PFSK-1 (cell line): ENCODE results near the gene SNX7. TPM values are rescaled to one million over a fixed set of nuclear protein-coding genes. Genes with fewer than 3 reads are reported as not detected.

Experiments
- FOXP2 ChIP-seq: optimal IDR thresholded peaks from 2 replicates; pipeline ENCODE3; 2011; ENCODE audit warnings: borderline replicate concordance, control low read depth, inconsistent platforms; ENCODE audit not compliant: insufficient read depth; ENCODE audit errors: extremely low read length, extremely low read depth
- POLR2AphosphoS5 ChIP-seq: IDR thresholded peaks from 2 replicates; pipeline ENCODE4 v1.6.1; 2012; ENCODE audit warnings: low read depth, mild to moderate bottlenecking, control low read depth, low read length, moderate library complexity
- REST ChIP-seq, 2 experiments: IDR thresholded peaks; 2 replicates each; pipeline versions ENCODE4 v1.6.1 to v1.8.0; 2011 to 2012; ENCODE audit warnings: low read depth in 2 of 2, low read length in 2 of 2, control low read depth in 1 of 2, inconsistent platforms in 1 of 2, mild to moderate bottlenecking in 1 of 2, moderate library complexity in 1 of 2; ENCODE audit not compliant: insufficient read depth in 1 of 2
- SIN3A ChIP-seq: IDR thresholded peaks from 2 replicates; pipeline ENCODE4 v1.6.1; 2012; ENCODE audit warnings: mild to moderate bottlenecking, low read length, moderate library complexity, borderline replicate concordance; ENCODE audit not compliant: insufficient read depth
- TAF1 ChIP-seq: IDR thresholded peaks from 2 replicates; pipeline ENCODE4 v1.6.1; 2012; ENCODE audit warnings: low read length, control low read depth, borderline replicate concordance; ENCODE audit not compliant: insufficient read depth
- polyA plus RNA-seq: library from polyadenylated mRNA; unstranded; fragments of >200 nt; gene quantifications from one replicate; pipeline ENCODE4 v1.2.1, GENCODE V29; 2012; ENCODE audit warnings: low read depth, missing spikeins; ENCODE audit not compliant: insufficient read length

Gene SNX7, protein sequence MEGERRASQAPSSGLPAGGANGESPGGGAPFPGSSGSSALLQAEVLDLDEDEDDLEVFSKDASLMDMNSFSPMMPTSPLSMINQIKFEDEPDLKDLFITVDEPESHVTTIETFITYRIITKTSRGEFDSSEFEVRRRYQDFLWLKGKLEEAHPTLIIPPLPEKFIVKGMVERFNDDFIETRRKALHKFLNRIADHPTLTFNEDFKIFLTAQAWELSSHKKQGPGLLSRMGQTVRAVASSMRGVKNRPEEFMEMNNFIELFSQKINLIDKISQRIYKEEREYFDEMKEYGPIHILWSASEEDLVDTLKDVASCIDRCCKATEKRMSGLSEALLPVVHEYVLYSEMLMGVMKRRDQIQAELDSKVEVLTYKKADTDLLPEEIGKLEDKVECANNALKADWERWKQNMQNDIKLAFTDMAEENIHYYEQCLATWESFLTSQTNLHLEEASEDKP
- polyA plus RNA-seq, result 1.2 TPM

DNA sequence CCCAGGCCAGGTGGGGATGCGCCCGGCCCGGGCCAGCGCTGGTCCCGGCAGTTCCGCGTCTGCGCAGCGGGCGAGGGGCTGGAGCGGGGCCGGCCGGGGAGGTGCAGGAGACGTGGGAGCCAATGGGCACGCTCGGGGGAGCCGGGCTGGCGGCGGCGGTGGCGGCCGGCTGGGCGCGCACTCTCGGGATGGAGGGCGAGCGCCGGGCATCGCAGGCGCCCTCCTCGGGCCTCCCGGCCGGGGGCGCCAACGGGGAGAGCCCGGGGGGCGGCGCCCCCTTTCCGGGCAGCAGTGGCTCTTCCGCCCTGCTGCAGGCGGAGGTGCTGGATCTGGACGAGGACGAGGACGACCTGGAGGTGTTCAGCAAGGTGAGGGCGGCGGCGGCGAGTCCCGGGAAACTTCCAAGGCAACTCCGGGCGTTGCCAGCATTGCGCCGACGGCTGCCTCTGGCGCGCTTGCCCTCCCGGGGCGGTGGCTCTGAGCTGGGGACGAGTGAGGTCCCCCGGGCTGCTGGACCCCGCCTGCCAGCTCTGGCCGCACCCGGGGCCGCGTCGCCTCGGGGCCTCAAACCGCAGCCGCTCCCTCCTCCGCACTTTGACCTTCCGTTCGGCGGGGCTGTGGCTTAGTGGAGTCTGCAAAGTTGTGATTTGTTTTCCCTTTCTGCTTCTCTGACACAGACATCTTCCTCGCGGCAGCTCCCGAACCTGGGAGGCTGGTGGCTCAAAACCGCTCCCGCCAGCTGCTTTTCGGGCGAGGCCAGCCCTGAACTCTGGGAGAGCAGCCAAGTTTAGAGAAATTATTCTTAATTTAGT lies at the start of gene SNX7:
Gene SNX7 (plus strand): TSS at position 178 of the 812 bp plus-strand sequence. CDS start 11 bp downstream, at position 189.
- TF ChIP-seq REST (IDR thresholded peaks at IDR 0.05; ENCODE audit: insufficient read depth in 1 of 2, low read depth in 2 of 2, low read length in 2 of 2) (no peak), FOXP2 (no peak), TAF1 (no peak), POLR2AphosphoS5 (no peak), SIN3A (no peak)

GRCh38 chr1:98637316-98637715 lies 24.2 kb upstream of the SNX7 start:
- TF ChIP-seq TAF1 (no peak), POLR2AphosphoS5 (no peak), SIN3A (no peak), FOXP2 (no peak)

DNA sequence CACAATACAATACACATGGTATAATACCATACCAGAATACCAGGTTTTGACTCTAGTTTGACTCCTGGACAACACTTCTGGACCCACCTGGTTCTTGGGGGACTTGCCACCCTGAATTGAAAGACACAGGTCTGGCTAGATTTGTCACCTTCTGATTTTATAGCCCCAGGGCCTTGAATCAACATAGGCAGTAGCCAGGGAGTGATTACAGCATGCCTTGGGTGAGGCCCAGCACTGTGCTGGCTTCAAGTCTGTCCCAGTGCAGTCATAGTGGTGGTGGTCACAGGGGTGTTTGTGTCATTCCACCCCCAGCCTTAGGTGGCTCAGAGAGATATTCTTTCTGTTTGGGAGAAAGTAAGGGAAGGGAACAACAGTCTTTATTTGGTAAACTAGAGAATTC lies 23.3 kb upstream of the SNX7 start:
- TF ChIP-seq REST (IDR thresholded peaks at IDR 0.05; ENCODE audit: insufficient read depth in 1 of 2, low read depth in 2 of 2, low read length in 2 of 2) (no peak), TAF1 (no peak), SIN3A (no peak), POLR2AphosphoS5 (no peak), FOXP2 (no peak)

- TF ChIP-seq TAF1, result no peak
- TF ChIP-seq SIN3A, result no peak
- TF ChIP-seq POLR2AphosphoS5, result no peak
- TF ChIP-seq REST (IDR thresholded peaks at IDR 0.05; ENCODE audit: insufficient read depth in 1 of 2, low read depth in 2 of 2, low read length in 2 of 2), result no peak
- no peak for TF ChIP-seq FOXP2
These were observed 17.0 kb upstream of the SNX7 start for GRCh38 chr1:98644510-98644909.

DNA sequence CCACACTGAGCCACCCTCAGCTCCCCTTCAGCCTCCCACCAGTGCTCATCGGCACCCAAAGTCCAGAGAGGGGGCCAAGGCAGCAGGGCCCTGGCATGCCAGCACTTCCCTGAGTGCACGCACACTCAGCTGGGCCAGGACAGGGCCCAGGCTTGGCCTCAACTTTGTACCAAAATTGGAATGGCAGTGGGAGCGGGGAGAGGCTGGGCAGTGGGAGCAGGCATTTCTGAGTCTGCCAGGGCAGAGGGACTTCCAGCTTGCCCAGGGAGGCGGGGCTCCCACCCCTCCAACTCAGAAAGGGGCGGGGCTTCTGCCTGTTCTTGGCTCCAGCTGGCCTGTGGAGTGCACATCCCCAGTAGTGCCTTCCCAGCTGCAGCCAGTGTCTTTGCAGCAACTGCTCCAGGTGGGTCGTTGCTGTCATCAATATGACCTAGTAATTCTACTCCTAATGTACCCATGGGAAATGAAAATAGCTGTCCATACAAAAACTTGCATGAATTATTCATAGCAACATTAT lies 10.3 kb upstream of the SNX7 start:
- no peak for TF ChIP-seq REST (IDR thresholded peaks at IDR 0.05; ENCODE audit: insufficient read depth in 1 of 2, low read depth in 2 of 2, low read length in 2 of 2)
- no peak for TF ChIP-seq POLR2AphosphoS5
- no peak for TF ChIP-seq TAF1
- no peak for TF ChIP-seq SIN3A
